Urinary bladder (tissue), 4 donors: ENCODE data around the gene SHQ1. TPM values are rescaled to one million over a fixed set of nuclear protein-coding genes. Genes with fewer than 3 reads are reported as not detected.

ENCODE experiments used
- DNase-seq: peaks from one replicate; pipeline ENCODE4 v3.0.0-alpha.2; 2015; ENCODE audit errors: extremely low spot score
- H3K27ac ChIP-seq: one replicate; pipeline ENCODE4 v1.5.1; 2013; ENCODE audit warnings: low read depth, mild to moderate bottlenecking, moderate library complexity
- H3K36me3 ChIP-seq: one replicate; pipeline ENCODE4 v1.6.1; 2013; ENCODE audit warnings: mild to moderate bottlenecking, moderate library complexity; ENCODE audit not compliant: insufficient read depth
- H3K4me1 ChIP-seq: one replicate; pipeline ENCODE4 v1.6.1; 2013; ENCODE audit warnings: mild to moderate bottlenecking, moderate library complexity; ENCODE audit not compliant: insufficient read depth
- H3K4me3 ChIP-seq: one replicate; pipeline ENCODE4 v1.5.1; 2013; ENCODE audit warnings: low read depth, low read length
- WGBS: extraction: QIAGEN DNeasy Blood & Tissue Kit; methylation state at CpG from one replicate; pipeline ENCODE4 v1.1.7; 2013; 5-methylcytosine and 5-hydroxymethylcytosine counted together
- polyA plus RNA-seq: library from polyadenylated mRNA; stranded (reverse); fragments of 200-250 nt; gene quantifications from one replicate; pipeline ENCODE4 v1.2.3, GENCODE V29; 2013
- total RNA-seq: library from RNA; depleted of rRNA; stranded (reverse); fragments of >200 nt; gene quantifications from one replicate; pipeline ENCODE4 v1.2.3, GENCODE V29; 2014
- donor health status: healthy with polysubstance abuse.
- donor health status: healthy.

The SHQ1 gene
- total and polyA plus RNA-seq, 2 donors = 9.2 to 29.2 TPM

DNA sequence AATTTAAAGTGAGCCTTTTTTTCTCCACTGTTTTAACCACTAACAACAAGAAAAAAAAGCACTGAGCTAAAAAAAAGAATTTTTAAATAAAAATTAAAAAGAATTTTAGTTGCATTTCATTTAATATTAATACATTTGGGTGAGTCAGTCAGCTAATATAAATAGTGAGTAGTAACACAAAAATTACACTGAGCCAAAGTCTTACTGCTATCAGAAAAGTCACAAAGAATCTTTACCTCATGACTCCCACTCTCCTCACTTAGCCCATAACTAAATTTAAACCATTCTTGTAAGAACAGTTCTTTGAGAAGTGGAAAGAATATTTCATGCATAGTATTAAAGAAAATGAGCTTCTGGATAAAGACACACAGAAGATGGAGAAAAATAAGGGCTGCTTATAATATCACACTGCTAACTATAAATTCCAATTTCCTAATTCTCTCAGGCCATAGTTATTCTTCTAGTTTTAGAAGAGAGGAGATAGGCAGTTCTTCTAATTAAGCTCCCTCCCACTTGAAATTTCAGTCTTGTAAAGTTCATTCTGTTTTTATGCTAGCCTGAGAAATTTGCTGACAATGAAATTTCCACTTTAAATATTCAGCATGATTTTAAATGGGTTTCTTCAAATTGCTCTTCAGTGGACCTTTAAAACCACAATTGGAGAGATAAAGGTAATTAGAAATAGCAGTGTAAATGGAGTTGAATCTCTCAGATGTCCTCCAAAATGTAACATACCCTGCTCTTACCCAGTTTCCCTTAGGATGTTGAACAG, 17.6 kb downstream of the SHQ1 start:
- Histone ChIP-seq H3K36me3 (peaks cover 3% of the 10 kb centered on the region), H3K4me3 (no peak overlapping the region), H3K27ac (no peak overlapping the region), H3K4me1 (no peaks in the 10 kb centered on the region)
- no peak for DNase-seq

DNA sequence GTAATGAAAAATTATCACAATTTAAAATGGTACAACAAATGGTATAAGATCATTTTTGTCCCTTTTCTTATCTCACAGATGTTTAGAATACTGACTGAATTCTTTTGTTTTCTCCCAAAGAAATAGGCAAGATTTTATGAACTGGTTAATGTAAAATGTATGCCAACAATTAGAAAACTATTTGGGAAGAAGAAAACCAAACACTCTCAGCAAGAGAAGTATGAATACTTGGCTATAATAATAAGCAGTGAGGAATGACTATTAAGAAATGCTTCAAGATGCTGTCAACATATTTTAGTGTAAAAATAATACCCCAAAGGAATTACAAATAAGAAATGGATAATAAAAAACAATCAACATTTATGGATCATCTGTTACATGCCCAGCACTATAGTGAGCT, 18.5 kb downstream of the SHQ1 start:
- H3K4me1 ChIP-seq = no peaks in the 10 kb centered on the region

DNA sequence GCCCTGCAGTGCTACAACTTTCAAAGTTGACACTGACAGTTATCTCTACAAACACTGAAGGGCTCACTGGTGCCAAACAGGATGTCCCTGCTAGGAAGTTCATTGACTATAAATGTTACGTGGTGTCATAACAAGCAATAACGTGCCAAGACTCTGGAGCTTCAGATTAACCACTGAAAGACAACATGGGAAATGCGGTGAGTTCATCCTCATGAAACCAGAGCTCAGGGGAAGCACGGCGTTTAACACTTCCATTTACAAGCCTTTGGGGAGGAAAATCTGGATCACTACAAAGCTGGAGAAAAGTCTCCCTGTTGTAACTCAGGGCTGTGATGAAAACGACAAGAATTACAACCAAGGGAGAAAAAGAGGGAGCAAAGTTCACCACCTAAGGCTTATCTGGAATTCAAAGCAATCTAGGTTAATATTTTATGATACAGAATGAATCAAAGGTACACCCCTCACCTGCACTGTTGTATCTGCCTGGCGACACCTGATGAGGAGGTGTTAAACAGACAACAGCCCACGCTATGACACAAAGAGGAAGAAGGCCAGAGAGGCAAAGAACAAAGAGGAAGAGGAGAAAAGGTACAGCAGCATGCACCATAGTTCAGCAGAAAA, 27.0 kb downstream of the SHQ1 start:
- WGBS = 36% methylated on average over 8 of the region's 8 CpGs
- Histone ChIP-seq H3K27ac (no peak overlapping the region), H3K36me3 (no peaks in the 10 kb centered on the region), H3K4me3 (no peak overlapping the region), H3K4me1 (peaks cover 1% of the 10 kb centered on the region)
- no peak for DNase-seq

More for the DNA sequence above, 18.5 kb downstream of the SHQ1 start:
- DNase-seq = no peak
- H3K4me3 ChIP-seq = no peak overlapping the region
- H3K27ac ChIP-seq = no peak overlapping the region
- no peaks in the 10 kb centered on the region for H3K36me3 ChIP-seq

DNA sequence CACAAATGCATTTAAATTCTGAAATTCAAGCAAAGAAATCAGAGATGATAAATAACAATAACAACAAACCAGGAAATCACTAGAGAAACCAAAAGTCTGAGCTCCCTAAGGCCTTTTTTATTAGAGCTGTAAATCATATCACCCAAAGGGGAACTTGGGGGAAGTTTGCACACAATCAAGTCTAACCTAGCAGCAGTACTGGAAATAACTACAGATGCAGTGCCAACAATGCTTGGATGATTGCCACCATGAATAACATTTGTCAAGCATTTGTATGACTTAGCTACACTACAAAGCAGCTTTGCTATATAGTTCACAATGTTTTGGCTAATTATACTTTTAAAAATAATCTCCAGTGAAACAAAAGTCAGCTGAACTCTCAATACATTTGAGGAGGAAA, 27.8 kb downstream of the SHQ1 start:
- Histone ChIP-seq H3K4me3 (no peak overlapping the region), H3K36me3 (no peaks in the 10 kb centered on the region), H3K27ac (no peak overlapping the region), H3K4me1 (peaks cover 1% of the 10 kb centered on the region)
- DNase-seq = peak; percentile 60

DNA sequence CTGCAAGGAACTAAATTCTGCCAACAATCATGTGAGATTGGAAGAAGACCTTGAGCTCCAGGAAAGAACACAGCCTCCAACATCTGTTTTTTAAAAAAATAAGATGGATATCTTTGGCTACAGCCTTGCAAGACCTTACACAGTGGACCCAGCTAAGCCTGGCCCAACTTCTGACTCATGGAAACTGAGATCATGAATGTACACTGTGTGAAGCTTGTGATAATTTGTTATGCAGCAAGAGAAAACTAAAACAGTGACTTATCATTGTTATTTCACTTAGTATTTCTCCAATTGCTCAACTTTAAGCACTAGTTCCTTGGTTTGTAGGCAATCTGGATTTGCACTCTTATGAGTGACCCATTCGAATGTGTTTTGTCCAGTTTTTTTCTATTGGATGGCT, 29.3 kb downstream of the SHQ1 start:
- 92% methylated on average over 1 of the region's 1 CpG for WGBS
- H3K4me1 ChIP-seq = peaks cover 1% of the 10 kb centered on the region
- no peaks in the 10 kb centered on the region for H3K36me3 ChIP-seq
- DNase-seq = no peak
- H3K4me3 ChIP-seq = no peak overlapping the region
- H3K27ac ChIP-seq = no peak overlapping the region

DNA sequence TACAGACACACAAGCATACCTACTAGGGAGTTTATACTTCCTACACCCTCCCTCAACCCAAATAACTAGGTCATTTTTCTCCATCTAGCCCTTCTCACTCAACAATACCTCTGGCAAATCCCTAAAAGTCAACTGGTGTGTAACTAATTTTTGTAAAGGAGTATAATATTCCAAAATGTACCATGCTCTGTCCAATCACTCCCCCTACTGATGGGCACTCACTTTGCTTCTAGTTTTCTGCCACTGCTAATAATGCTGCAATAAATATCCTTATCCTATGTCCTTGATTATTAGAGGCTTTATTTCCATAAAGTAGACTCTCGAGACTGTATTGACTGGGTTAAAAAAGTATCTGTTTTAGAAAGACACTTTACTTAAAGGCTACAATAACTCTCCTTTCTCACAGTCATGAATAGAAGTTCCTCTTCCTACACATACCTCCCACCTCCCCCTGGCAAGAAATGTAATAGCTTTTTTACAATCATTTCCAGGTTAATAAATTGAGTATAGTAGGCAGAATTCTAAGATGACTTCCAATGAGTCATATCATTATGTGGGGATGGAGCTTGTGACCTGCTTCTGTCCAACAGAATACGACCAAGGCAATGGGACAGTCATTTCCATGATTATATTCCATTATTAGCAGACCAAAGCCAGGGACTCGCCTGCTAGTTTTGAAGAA, 30.0 kb downstream of the SHQ1 start:
- DNase-seq = no peak

DNA sequence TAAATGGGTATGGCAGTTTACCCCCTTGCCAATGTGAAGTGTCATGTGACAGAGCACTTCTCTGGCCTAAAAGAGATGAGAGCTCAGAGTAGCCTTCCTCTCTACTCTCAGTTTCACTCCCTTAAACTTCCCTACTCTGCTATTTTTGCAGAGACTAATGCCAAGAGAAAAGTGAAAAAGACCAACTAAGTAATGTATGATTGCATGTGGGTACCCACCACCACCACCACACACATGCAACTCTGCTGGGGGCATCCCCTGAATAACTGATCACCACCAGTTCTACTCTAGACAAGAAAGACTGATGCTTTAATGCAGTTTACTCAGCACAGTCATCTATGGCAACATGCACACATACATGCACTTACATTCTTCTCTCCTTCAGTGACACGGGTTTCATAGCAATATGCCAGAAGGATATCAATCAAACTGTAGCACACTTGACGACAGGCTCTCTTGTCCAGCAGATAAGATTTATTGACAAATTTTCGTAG, 31.3 kb downstream of the SHQ1 start:
- H3K4me3 ChIP-seq = no peak overlapping the region
- WGBS = 92% methylated on average over 3 of the region's 3 CpGs
- no peaks in the 10 kb centered on the region for H3K36me3 ChIP-seq
- no peak overlapping the region for H3K27ac ChIP-seq
- no peak for DNase-seq
- peaks cover 1% of the 10 kb centered on the region for H3K4me1 ChIP-seq

More for the DNA sequence above, 30.0 kb downstream of the SHQ1 start:
- Histone ChIP-seq H3K4me1 (peaks cover 1% of the 10 kb centered on the region), H3K27ac (no peak overlapping the region), H3K4me3 (no peak overlapping the region), H3K36me3 (no peaks in the 10 kb centered on the region)
- WGBS = 89% methylated on average over 3 of the region's 3 CpGs

DNA sequence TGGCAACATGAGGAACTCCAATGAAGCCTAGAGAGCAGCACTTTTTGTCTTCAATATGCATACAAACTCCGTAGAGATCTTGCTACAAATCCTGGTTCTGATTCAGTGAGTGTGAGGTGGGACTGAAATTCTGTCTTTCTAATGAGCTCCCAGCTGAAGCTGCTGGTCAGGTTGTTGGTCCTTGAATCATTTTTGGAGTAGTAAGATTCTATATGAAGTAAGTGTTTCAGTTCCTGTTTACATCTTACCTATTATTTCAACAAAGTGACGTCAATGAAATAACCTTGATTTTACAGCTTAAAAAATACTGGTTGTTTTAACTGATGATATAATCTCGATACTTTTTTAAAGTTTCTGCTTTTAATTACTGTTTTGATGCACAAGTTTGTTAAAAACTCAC, 33.9 kb downstream of the SHQ1 start:
- DNase-seq = no peak
- Histone ChIP-seq H3K36me3 (no peaks in the 10 kb centered on the region), H3K4me3 (no peak overlapping the region), H3K4me1 (no peaks in the 10 kb centered on the region), H3K27ac (no peak overlapping the region)
- WGBS = 93% methylated on average over 3 of the region's 3 CpGs

DNA sequence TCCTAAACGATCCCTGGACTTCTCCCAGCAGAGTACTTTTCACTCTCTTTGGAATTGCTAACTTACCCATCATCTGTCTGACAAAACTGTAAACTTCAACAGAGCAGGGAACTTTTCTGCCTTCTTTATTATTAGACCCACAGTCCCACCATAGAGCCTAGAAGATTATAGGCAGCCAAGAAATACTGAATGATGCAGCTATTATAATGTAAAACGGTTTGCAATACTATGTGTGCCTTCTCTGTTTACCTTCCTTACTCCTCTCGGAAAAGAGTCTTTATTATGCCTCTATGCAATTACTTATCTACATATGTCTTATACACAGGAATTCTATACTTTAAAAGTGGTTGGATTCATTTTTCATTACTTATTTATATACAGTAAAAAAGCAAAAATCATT, 36.0 kb downstream of the SHQ1 start:
- DNase-seq = no peak
- Histone ChIP-seq H3K4me3 (no peak overlapping the region), H3K27ac (no peak overlapping the region), H3K36me3 (no peaks in the 10 kb centered on the region), H3K4me1 (no peaks in the 10 kb centered on the region)
- WGBS = 66% methylated on average over 3 of the region's 3 CpGs

DNA sequence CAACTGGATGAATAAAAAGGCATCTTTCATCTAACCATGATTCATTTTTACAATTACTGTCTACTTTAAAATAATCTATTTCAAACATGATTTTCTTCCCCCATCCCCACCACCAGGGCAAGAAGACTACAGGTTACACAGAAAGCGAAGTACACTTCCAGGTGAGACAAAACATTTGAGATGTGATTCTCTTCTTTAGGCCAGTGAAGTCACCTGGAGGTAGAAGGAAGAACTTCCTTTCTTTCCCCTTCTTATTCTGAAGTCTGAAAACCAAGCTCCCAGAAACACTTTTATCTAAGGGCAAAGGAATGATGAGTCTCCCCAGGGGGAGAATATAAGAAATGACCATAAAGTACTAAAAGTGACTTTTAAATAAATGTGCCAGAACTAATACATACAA, 36.7 kb downstream of the SHQ1 start:
- no peaks in the 10 kb centered on the region for H3K4me1 ChIP-seq
- no peaks in the 10 kb centered on the region for H3K36me3 ChIP-seq
- no peak overlapping the region for H3K27ac ChIP-seq
- 99% methylated on average over 1 of the region's 1 CpG for WGBS
- DNase-seq = no peak
- H3K4me3 ChIP-seq = no peak overlapping the region

DNA sequence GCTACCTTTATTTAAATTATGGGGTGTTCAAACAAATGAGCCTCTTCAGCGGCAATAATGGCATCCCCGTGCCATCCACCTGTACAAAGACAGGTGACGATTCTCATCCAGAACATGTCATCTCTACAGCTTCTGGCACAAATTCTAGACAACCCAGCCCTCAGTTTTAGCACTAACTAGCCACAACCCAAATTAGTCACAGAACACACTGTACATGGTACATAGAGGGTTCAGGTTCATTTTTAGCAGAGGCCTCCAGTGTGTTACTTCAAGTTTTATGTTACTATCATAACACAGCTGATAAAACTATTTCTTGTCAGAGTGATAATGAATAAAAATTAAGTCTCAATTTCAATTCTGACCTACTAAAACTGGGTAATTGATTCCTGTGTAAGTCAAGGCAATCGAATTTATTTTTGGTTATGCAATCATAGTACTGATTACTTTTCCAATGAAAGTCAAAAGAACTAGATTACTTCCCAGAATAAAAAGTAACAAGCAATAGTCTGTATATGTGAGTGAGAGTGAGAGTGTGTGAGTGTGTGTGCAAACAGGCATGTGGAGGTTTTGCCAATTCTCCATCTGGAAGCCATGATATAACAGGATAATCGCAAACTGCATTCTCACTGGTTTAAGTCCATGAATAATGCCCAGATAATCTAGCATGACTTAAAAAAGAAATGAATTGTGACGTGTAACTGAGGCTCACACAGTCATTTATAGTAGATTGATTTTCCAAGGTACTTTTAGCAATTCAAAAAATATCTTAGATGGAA, 37.4 kb downstream of the SHQ1 start:
- H3K4me3 ChIP-seq = no peak overlapping the region
- H3K36me3 ChIP-seq = no peaks in the 10 kb centered on the region
- H3K4me1 ChIP-seq = no peaks in the 10 kb centered on the region
- no peak for DNase-seq
- no peak overlapping the region for H3K27ac ChIP-seq
- WGBS = 78% methylated on average over 6 of the region's 6 CpGs

DNA sequence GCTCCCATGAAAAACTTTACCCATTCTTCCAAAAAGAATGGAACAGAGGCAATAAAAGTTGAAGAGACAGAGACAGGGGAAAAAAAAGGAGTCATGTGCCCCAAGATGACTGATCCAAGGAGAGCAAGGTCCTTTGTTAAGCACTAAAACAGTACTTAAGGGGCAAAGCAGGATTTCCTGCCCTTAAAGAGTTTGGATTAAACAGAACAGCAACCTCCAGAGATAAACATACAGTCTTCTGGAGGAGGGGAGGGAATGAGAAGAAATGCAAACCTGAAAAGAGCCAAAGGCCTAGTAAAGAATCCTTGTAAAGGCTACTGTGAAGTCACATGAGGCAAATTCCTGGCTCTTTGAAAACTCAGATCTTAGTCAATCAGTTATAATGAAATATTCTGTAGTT, 38.2 kb downstream of the SHQ1 start:
- no peak overlapping the region for H3K27ac ChIP-seq
- H3K4me3 ChIP-seq = no peak overlapping the region
- H3K4me1 ChIP-seq = no peaks in the 10 kb centered on the region
- H3K36me3 ChIP-seq = no peaks in the 10 kb centered on the region
- DNase-seq = no peak

DNA sequence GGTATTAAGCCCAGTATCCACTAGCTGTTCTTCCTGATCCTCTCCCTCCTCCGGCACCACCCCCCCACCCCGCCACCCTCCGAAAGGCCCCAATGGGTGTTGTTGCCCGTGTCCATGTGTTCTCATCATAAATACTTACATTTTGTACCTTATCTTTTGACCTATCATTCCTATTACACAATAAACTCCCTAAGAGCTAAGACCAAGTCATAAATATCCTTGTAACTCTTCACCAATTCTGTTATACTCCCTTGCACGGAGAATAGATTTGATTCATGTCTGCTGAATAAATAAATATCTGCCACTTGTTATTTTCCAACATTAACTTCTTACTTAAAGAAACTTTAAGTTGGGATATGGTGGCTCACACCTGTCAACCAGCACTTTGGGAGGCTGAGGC, 43.9 kb downstream of the SHQ1 start:
- Histone ChIP-seq H3K4me1 (no peaks in the 10 kb centered on the region), H3K36me3 (no peaks in the 10 kb centered on the region), H3K4me3 (no peak overlapping the region), H3K27ac (no peak overlapping the region)
- WGBS = 81% methylated on average over 5 of the region's 5 CpGs
- no peak for DNase-seq
